ENCODE results near the gene ARHGAP32. TPM values are rescaled to one million over a fixed set of nuclear protein-coding genes. Genes with fewer than 3 reads are reported as not detected.

The ARHGAP32 gene
- total RNA-seq (2022) = 54.0 and 56.0 TPM in 2 replicates
- Bru-seq, nascent RNA = percentile 92 among the genes with signal in this experiment
- percentile 83 among the genes with signal in this experiment for BruChase-seq, experiment 1, labeled RNA remaining after a 2-hour chase
- percentile 76 among the genes with signal in this experiment for BruChase-seq, experiment 2, labeled RNA remaining after a 6-hour chase
- long read RNA-seq, partial matches to known transcripts = 6 of 30 reads
- long read RNA-seq, other reads (novel, unspliced or antisense) = 24 of 30 reads

DNA sequence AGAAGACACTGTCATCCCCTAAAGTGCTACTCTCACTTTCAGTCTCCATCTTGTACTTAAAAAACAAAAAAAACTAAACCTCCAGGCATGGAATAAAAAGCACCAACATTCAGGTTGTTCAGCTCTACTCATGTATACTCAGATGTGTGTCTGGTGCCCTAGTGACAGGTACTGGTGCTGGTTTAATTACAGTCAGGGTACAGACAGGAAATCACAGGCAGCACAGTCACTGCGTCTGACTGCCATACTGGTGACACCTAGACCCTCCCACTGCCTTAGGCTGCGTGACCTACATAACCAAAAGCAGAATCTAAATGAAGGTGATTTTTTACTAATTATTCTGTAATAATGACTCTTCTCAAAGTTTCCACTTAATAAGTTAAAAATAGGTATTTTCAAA, at the start of gene ARHGAP32:
TSS of gene ARHGAP32 (minus strand) at position 176 of the 400 bp plus-strand sequence. CDS start at position 49, 127 bp downstream.
- CTCF ChIA-PET = no interaction called here
- Histone ChIP-seq H3K9me3 (no peaks in the 10 kb centered on the region), H3K4me1 (peaks cover 26% of the 10 kb centered on the region), H3K27me3 (replicated peaks; ENCODE audit: control insufficient read depth, insufficient read depth, low read length) (no peaks in the 10 kb centered on the region), H3K36me3 (ENCODE audit: control insufficient read depth, insufficient read depth, low read length) (no peaks in the 10 kb centered on the region), H3K4me3 (ENCODE audit: low read depth, low read length) (no peak within 1 kb of the TSS)
- no peak for DNase-seq
- H3K27me3 Mint-ChIP-seq (ENCODE audit: insufficient read depth, unreplicated experiment) = no peaks in the 10 kb centered on the region
- H3K36me3 Mint-ChIP-seq (ENCODE audit: insufficient read depth, unreplicated experiment) = peaks cover under 1% of the 10 kb centered on the region
- BruUV-seq (replicated peaks) = no TSS peak
- H3K4me3 Mint-ChIP-seq (ENCODE audit: unreplicated experiment) = no peak within 1 kb of the TSS
- intact Hi-C loops (cut with micrococcal nuclease; ENCODE audit: unreplicated experiment) = loop anchor here (5.0 kb wide), 1 partner anchor 75 kb away; no protein-coding TSS in a partner anchor
- TF ChIP-seq, protein P1, sequence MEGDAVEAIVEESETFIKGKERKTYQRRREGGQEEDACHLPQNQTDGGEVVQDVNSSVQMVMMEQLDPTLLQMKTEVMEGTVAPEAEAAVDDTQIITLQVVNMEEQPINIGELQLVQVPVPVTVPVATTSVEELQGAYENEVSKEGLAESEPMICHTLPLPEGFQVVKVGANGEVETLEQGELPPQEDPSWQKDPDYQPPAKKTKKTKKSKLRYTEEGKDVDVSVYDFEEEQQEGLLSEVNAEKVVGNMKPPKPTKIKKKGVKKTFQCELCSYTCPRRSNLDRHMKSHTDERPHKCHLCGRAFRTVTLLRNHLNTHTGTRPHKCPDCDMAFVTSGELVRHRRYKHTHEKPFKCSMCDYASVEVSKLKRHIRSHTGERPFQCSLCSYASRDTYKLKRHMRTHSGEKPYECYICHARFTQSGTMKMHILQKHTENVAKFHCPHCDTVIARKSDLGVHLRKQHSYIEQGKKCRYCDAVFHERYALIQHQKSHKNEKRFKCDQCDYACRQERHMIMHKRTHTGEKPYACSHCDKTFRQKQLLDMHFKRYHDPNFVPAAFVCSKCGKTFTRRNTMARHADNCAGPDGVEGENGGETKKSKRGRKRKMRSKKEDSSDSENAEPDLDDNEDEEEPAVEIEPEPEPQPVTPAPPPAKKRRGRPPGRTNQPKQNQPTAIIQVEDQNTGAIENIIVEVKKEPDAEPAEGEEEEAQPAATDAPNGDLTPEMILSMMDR (IDR thresholded peaks at IDR 0.05; ENCODE audit: insufficient read depth in 1 of 2, low read depth in 1 of 2, low read length in 1 of 2, severe bottlenecking in 1 of 2, unreplicated experiment in 1 of 2) = no peak
- H3K9me3 Mint-ChIP-seq (ENCODE audit: unreplicated experiment) = peaks cover 2% of the 10 kb centered on the region
- no peak within 1 kb of the TSS for H3K27ac Mint-ChIP-seq (ENCODE audit: unreplicated experiment)
- peaks cover 6% of the 10 kb centered on the region for H3K4me1 Mint-ChIP-seq (ENCODE audit: low read depth, unreplicated experiment)
- POLR2A ChIA-PET = no interaction called here

DNA sequence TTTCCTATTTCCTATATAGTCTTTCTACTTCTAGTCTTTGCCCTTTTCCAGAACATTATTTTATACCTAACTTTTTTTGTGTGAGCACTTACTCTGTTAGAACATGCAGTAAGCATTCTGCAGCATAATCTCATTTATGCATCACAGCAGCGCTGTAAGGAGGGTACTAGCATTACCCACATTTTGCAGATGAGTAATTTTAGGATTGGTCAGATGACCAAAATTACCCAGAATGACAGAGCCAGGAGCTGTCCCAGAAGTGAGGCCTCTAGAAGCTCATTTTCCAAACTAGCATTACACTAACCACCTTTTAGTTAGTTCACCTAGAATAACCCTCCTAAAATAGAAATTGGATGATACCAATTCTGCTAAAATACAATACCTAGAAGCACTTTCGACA, 47.1 kb upstream of the ARHGAP32 start:
- Histone ChIP-seq H3K4me1 (peaks cover 17% of the 10 kb centered on the region), H3K4me3 (ENCODE audit: low read depth, low read length) (no peak overlapping the region), H3K9me3 (no peaks in the 10 kb centered on the region), H3K36me3 (ENCODE audit: control insufficient read depth, insufficient read depth, low read length) (no peaks in the 10 kb centered on the region), H3K27me3 (replicated peaks; ENCODE audit: control insufficient read depth, insufficient read depth, low read length) (no peaks in the 10 kb centered on the region)
- intact Hi-C loops (cut with micrococcal nuclease; ENCODE audit: unreplicated experiment) = loop anchor here (5.0 kb wide), 1 partner anchor 78 kb away; no protein-coding TSS in a partner anchor
- H3K36me3 Mint-ChIP-seq (ENCODE audit: insufficient read depth, unreplicated experiment) = peaks cover 5% of the 10 kb centered on the region
- ChIA-PET CTCF (no interaction called here), POLR2A (no interaction called here)
- H3K27me3 Mint-ChIP-seq (ENCODE audit: insufficient read depth, unreplicated experiment) = no peaks in the 10 kb centered on the region
- no peak overlapping the region for H3K4me3 Mint-ChIP-seq (ENCODE audit: unreplicated experiment)
- H3K9me3 Mint-ChIP-seq (ENCODE audit: unreplicated experiment) = no peaks in the 10 kb centered on the region
- no peak for DNase-seq
- peaks cover 27% of the 10 kb centered on the region for H3K4me1 Mint-ChIP-seq (ENCODE audit: low read depth, unreplicated experiment)
- BruUV-seq (replicated peaks) = no TSS peak
- H3K27ac Mint-ChIP-seq (ENCODE audit: unreplicated experiment) = no peak overlapping the region
- TF ChIP-seq, protein P1 (IDR thresholded peaks at IDR 0.05; ENCODE audit: insufficient read depth in 1 of 2, low read depth in 1 of 2, low read length in 1 of 2, severe bottlenecking in 1 of 2, unreplicated experiment in 1 of 2) = no peak

DNA sequence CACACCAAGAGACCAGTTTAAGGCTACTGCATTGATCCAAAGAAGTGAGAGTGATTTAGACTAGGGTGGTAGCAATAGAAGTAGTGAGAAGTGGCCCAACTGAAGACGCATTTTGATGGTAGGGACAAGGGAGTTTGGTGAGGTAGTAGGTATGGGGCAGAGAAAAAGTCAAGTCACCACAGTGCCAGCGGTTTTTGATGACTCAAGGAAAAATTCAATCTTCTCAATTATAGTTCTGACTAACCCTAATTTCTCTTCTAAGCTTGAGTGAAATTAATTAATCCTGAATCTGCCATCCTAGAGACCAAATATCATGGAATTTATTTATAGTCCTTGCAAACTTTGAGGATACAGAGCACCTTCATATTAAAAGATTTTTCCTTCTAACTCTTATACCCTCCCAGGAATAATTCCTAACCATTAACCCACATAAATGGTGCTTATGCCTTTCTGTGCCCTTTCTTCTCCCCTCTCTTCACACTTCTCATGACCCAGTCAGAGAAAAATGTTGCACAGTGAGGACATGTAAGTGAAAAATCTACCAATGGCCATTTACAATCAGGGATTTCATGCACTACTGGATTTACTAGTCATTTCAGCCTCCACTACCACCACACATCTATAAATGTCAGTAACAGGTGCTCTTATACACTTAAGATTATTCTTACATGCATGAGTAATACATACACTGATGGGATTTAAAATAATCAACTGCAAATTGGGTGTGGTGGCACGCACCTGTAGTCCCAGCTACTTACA, 45.9 kb upstream of the ARHGAP32 start:
- BruUV-seq (replicated peaks) = no TSS peak
- Histone ChIP-seq H3K4me1 (peaks cover 17% of the 10 kb centered on the region), H3K27me3 (replicated peaks; ENCODE audit: control insufficient read depth, insufficient read depth, low read length) (no peaks in the 10 kb centered on the region), H3K4me3 (ENCODE audit: low read depth, low read length) (no peak overlapping the region), H3K9me3 (no peaks in the 10 kb centered on the region), H3K36me3 (ENCODE audit: control insufficient read depth, insufficient read depth, low read length) (no peaks in the 10 kb centered on the region)
- CTCF ChIA-PET = no interaction called here
- Mint-ChIP-seq H3K27ac (ENCODE audit: unreplicated experiment) (peak overlapping the region; percentile 4), H3K4me1 (ENCODE audit: low read depth, unreplicated experiment) (peaks cover 27% of the 10 kb centered on the region), H3K36me3 (ENCODE audit: insufficient read depth, unreplicated experiment) (peaks cover 5% of the 10 kb centered on the region), H3K27me3 (ENCODE audit: insufficient read depth, unreplicated experiment) (no peaks in the 10 kb centered on the region), H3K4me3 (ENCODE audit: unreplicated experiment) (no peak overlapping the region), H3K9me3 (ENCODE audit: unreplicated experiment) (no peaks in the 10 kb centered on the region)
- intact Hi-C loops (cut with micrococcal nuclease; ENCODE audit: unreplicated experiment) = loop anchor here (5.0 kb wide), 1 partner anchor 79 kb away; no protein-coding TSS in a partner anchor
- POLR2A ChIA-PET = no interaction called here
- TF ChIP-seq, protein P1 (IDR thresholded peaks at IDR 0.05; ENCODE audit: insufficient read depth in 1 of 2, low read depth in 1 of 2, low read length in 1 of 2, severe bottlenecking in 1 of 2, unreplicated experiment in 1 of 2) = no peak
- DNase-seq = no peak
